GM23338 (cell line): ENCODE measurements around the gene SNRNP200. TPM values are rescaled to one million over a fixed set of nuclear protein-coding genes. Genes with fewer than 3 reads are reported as not detected.

Experiments used
- ATAC-seq: fragments of 200-7000 bp; cut with Tn5 transposase; 3 replicates; pipeline ENCODE4 v1.9.1; 2020
- DNase-seq: peaks from one replicate; pipeline ENCODE4 v3.0.0-alpha.2; 2015; ENCODE audit warnings: low spot score
- H2AFZ ChIP-seq: fragments of 200-600 bp; sonication (generic); 2 replicates; pipeline ENCODE4 v1.8.0; 2016; ENCODE audit warnings: antibody characterized with exemption, mild to moderate bottlenecking, moderate library complexity
- H3F3A ChIP-seq: fragments of 200-600 bp; sonication (generic); replicated peaks from 2 replicates; pipeline ENCODE4 v1.8.0; 2017; ENCODE audit warnings: antibody characterized with exemption, mixed run types, low read depth
- H3K27ac ChIP-seq: fragments of 200-600 bp; sonication (generic); 2 replicates; pipeline ENCODE4 v1.6.1; 2016; ENCODE audit warnings: low read depth
- H3K27me3 ChIP-seq: fragments of 200-600 bp; sonication (generic); 2 replicates; pipeline ENCODE4 v1.8.0; 2016; ENCODE audit warnings: mild to moderate bottlenecking, mixed run types, moderate library complexity; ENCODE audit not compliant: insufficient read depth
- H3K36me3 ChIP-seq: fragments of 200-600 bp; sonication (generic); 2 replicates; pipeline ENCODE4 v1.8.0; 2016; ENCODE audit warnings: mild to moderate bottlenecking; ENCODE audit not compliant: insufficient read depth
- H3K4me1 ChIP-seq: fragments of 200-600 bp; sonication (generic); 2 replicates; pipeline ENCODE4 v1.8.0; 2016; ENCODE audit warnings: mild to moderate bottlenecking, moderate library complexity; ENCODE audit not compliant: insufficient read depth
- H3K4me2 ChIP-seq: fragments of 200-600 bp; sonication (generic); 2 replicates; pipeline ENCODE4 v1.7.1; 2017; ENCODE audit warnings: mixed run types
- H3K4me3 ChIP-seq: fragments of 200-600 bp; sonication (generic); 2 replicates; pipeline ENCODE4 v1.6.1; 2016; ENCODE audit warnings: mixed run types
- H3K79me2 ChIP-seq: fragments of 200-600 bp; sonication (generic); replicated peaks from 2 replicates; pipeline ENCODE4 v1.8.0; 2017; ENCODE audit warnings: mild to moderate bottlenecking; ENCODE audit not compliant: insufficient read depth
- H3K9me2 ChIP-seq: fragments of 200-600 bp; sonication (generic); 2 replicates; pipeline ENCODE4 v1.8.0; 2017; ENCODE audit not compliant: insufficient read depth
- H4K20me1 ChIP-seq: fragments of 200-600 bp; sonication (generic); replicated peaks from 2 replicates; pipeline ENCODE4 v1.8.0; 2017; ENCODE audit warnings: mild to moderate bottlenecking; ENCODE audit not compliant: insufficient read depth
- H3K27ac Mint-ChIP-seq: 2 replicates; pipeline ENCODE4 v1.8.0; 2020; ENCODE audit warnings: inconsistent platforms, mild to moderate bottlenecking, moderate library complexity, mixed read lengths
- H3K27me3 Mint-ChIP-seq: 3 replicates; pipeline ENCODE4 v1.8.0; 2022; ENCODE audit warnings: low read depth, mild to moderate bottlenecking, moderate library complexity, mixed read lengths, inconsistent platforms; ENCODE audit not compliant: insufficient read depth, poor library complexity
- H3K36me3 Mint-ChIP-seq: 3 replicates; pipeline ENCODE4 v1.8.0; 2021; ENCODE audit warnings: low read depth, mild to moderate bottlenecking, inconsistent platforms, moderate library complexity, mixed read lengths
- H3K4me1 Mint-ChIP-seq: 3 replicates; pipeline ENCODE4 v1.8.0; 2020; ENCODE audit warnings: mild to moderate bottlenecking, inconsistent platforms, mixed read lengths
- H3K4me3 Mint-ChIP-seq: 3 replicates; pipeline ENCODE4 v1.8.0; 2021; ENCODE audit warnings: moderate library complexity, mild to moderate bottlenecking, inconsistent platforms, mixed read lengths
- H3K9me3 Mint-ChIP-seq: 3 replicates; pipeline ENCODE4 v1.8.0; 2020; ENCODE audit warnings: moderate library complexity, mild to moderate bottlenecking, inconsistent platforms, mixed read lengths
- CREB1 ChIP-seq: fragments of 250-450 bp; sonication (Bioruptor Pico); IDR thresholded peaks from 2 replicates; pipeline ENCODE4 v1.5.0; 2020; ENCODE audit warnings: low read depth, mild to moderate bottlenecking, moderate library complexity
- CTCF ChIP-seq, 2 experiments: fragments of 200-600 bp in 1 of 2; sonication (generic) in 1 of 2; conservative IDR thresholded peaks; 2 replicates each; pipeline versions ENCODE4 v1.5.1 to v1.6.1; 2016 to 2017; ENCODE audit warnings: antibody characterized with exemption in 2 of 2, low read depth in 2 of 2, mild to moderate bottlenecking in 2 of 2, moderate library complexity in 1 of 2
- ETS1 ChIP-seq: IDR thresholded peaks from 2 replicates; pipeline ENCODE4 v1.6.1; 2016; ENCODE audit warnings: antibody characterized with exemption
- EZH2 ChIP-seq: fragments of 200-600 bp; sonication (generic); IDR thresholded peaks from one replicate; pipeline ENCODE4 v1.8.0; 2017; ENCODE audit warnings: antibody characterized with exemption, mild to moderate bottlenecking, low read depth; ENCODE audit not compliant: unreplicated experiment
- EZH2phosphoT487 ChIP-seq: fragments of 200-600 bp; sonication (generic); IDR thresholded peaks from one replicate; pipeline ENCODE4 v1.8.1; 2018; ENCODE audit warnings: antibody characterized with exemption; ENCODE audit not compliant: unreplicated experiment
- JUNB ChIP-seq: IDR thresholded peaks from one replicate; pipeline ENCODE4 v1.6.1; 2016; ENCODE audit warnings: antibody characterized with exemption; ENCODE audit not compliant: unreplicated experiment
- NANOG ChIP-seq: IDR thresholded peaks from 2 replicates; pipeline ENCODE4 v1.6.1; 2016; ENCODE audit warnings: antibody characterized with exemption, borderline replicate concordance
- POLR2AphosphoS5 ChIP-seq: IDR thresholded peaks from 2 replicates; pipeline ENCODE4 v1.6.1; 2016; ENCODE audit warnings: antibody characterized with exemption, low read depth
- REST ChIP-seq: IDR thresholded peaks from one replicate; pipeline ENCODE4 v1.6.1; 2018; ENCODE audit warnings: antibody characterized with exemption; ENCODE audit not compliant: unreplicated experiment
- STAT1 ChIP-seq: IDR thresholded peaks from one replicate; pipeline ENCODE4 v1.6.1; 2016; ENCODE audit warnings: antibody characterized with exemption; ENCODE audit not compliant: unreplicated experiment
- ZNF114 ChIP-seq: fragments of 250-450 bp; sonication (Bioruptor Pico); IDR thresholded peaks from 2 replicates; pipeline ENCODE4 v1.5.0; 2020; ENCODE audit warnings: mild to moderate bottlenecking, moderate library complexity
- ZNF331 ChIP-seq: fragments of 250-450 bp; sonication (Bioruptor Pico); IDR thresholded peaks from 2 replicates; pipeline ENCODE4 v1.5.0; 2020; ENCODE audit warnings: low read depth, mild to moderate bottlenecking, moderate library complexity
- ZNF462 ChIP-seq: fragments of 250-450 bp; sonication (Bioruptor Pico); IDR thresholded peaks from 2 replicates; pipeline ENCODE4 v1.5.0; 2020; ENCODE audit warnings: mild to moderate bottlenecking, moderate library complexity
- polyA plus RNA-seq: library from polyadenylated mRNA; unstranded; fragments of >200 nt; fragmentation: Nextera tagmentation; extraction: Ambion mirVana; gene quantifications from 2 replicates; pipeline ENCODE4 v1.2.1, GENCODE V29; 2016
- total RNA-seq: library from RNA; depleted of rRNA; stranded (reverse); fragments of >200 nt; shearing (Covaris generic); gene quantifications from 2 replicates; pipeline ENCODE4 v1.2.3, GENCODE V29; 2014

Gene SNRNP200
- total and polyA plus RNA-seq, 2 experiments from 2014 or later: 70.7 to 179 TPM

- H3K4me3 Mint-ChIP-seq: no peak overlapping the region; the same call in 2 of the 3 replicates
- ATAC-seq (no peak), DNase-seq (no peak)
- no peaks in the 10 kb centered on the region; the same call in 2 of the 3 replicates for H3K9me3 Mint-ChIP-seq
- Histone ChIP-seq H2AFZ (no peak overlapping the region), H3K27ac (no peak overlapping the region), H3K4me3 (no peak overlapping the region), H3F3A (peaks cover 15% of the 10 kb centered on the region; the same call in 1 of the 2 replicates), H3K4me1 (0 out of 2 replicates have a peak, but pooled peaks cover 11% of the 10 kb centered on the region), H3K36me3 (no peaks in the 10 kb centered on the region), H3K9me2 (no peaks in the 10 kb centered on the region), H4K20me1 (no peaks in the 10 kb centered on the region), H3K79me2 (no peaks in the 10 kb centered on the region), H3K27me3 (peaks cover 73% of the 10 kb centered on the region), H3K4me2 (no peak overlapping the region)
- H3K27ac Mint-ChIP-seq: no peak overlapping the region
- peaks cover 52% of the 10 kb centered on the region for H3K27me3 Mint-ChIP-seq
- TF ChIP-seq ZNF462 (CRISPR knock-in tag): no peak
- no peak for TF ChIP-seq CREB1
- no peak for TF ChIP-seq POLR2AphosphoS5
- TF ChIP-seq ETS1: no peak
- TF ChIP-seq STAT1: no peak
- TF ChIP-seq EZH2: no peak
- TF ChIP-seq REST: no peak
- no peak for TF ChIP-seq CTCF (conservative IDR thresholded peaks at IDR 0.05; ENCODE audit: low read depth in 2 of 2)
- TF ChIP-seq NANOG: no peak
- no peak for TF ChIP-seq JUNB
- no peak for TF ChIP-seq ZNF331 (CRISPR knock-in tag)
- no peak for TF ChIP-seq ZNF114
- TF ChIP-seq EZH2phosphoT487: no peak
- peaks cover 24% of the 10 kb centered on the region for H3K36me3 Mint-ChIP-seq
- H3K4me1 Mint-ChIP-seq: peaks cover 19% of the 10 kb centered on the region
Observed at GRCh38 chr2:96323849-96324248, 18.5 kb upstream of the SNRNP200 start.
